Colonic mucosa (tissue), 4 donors: ENCODE results near the gene ATF6. TPM values are rescaled to one million over a fixed set of nuclear protein-coding genes. Genes with fewer than 3 reads are reported as not detected.

Experiments
- DNase-seq: peaks from one replicate; pipeline ENCODE4 v3.0.0-alpha.2; 2020
- H3K27ac ChIP-seq: fragments of 200-600 bp; one replicate; pipeline ENCODE4 v1.8.0; 2021
- H3K27me3 ChIP-seq: fragments of 200-600 bp; one replicate; pipeline ENCODE4 v1.8.0; 2021
- H3K36me3 ChIP-seq: fragments of 200-600 bp; one replicate; pipeline ENCODE4 v1.8.0; 2021
- H3K4me1 ChIP-seq: fragments of 200-600 bp; one replicate; pipeline ENCODE4 v1.8.0; 2021; ENCODE audit warnings: mild to moderate bottlenecking
- H3K4me3 ChIP-seq: fragments of 200-600 bp; one replicate; pipeline ENCODE4 v1.8.0; 2021
- H3K9ac ChIP-seq, 2 donors: one replicate each; pipeline ENCODE4 v1.7.0; 2013; ENCODE audit warnings: control low read depth in 2 of 2, low read depth in 2 of 2, low read length in 2 of 2
- H3K9me3 ChIP-seq: fragments of 200-600 bp; one replicate; pipeline ENCODE4 v1.8.0; 2021
- CTCF ChIP-seq: fragments of 200-600 bp; IDR thresholded peaks from one replicate; pipeline ENCODE4 v1.8.0; 2022; ENCODE audit warnings: antibody characterized with exemption, mild to moderate bottlenecking
- intact Hi-C: fragments of 100-400 bp; cut with DNase I; formaldehyde crosslinking; loops from one replicate; pipeline ENCODE4 v1.14.1; 2022
- total RNA-seq, 2 donors: library from RNA; stranded (reverse); fragmentation: NEBNext Ultra II Directional in 1 of 2; extraction: Animal tissue kit (Norgen Biotek cat#: 25700) in 1 of 2; gene quantifications; one replicate each; pipeline ENCODE4 v1.2.1, GENCODE V29; 2021
- donor health status: healthy.
- donor health status: DM: no; HTN: no; CAD: no.
- donor health status: DM: no; HTN: no; CAD: no.

The ATF6 gene
- total RNA-seq, 2 donors from 2014 or later: 19.6 to 24.2 TPM

GRCh38 chr1:161838885-161839284 is 72.8 kb downstream of the ATF6 start:
- no peaks in the 10 kb centered on the region for H3K4me1 ChIP-seq
- intact Hi-C loops: no loop called here
- H3K36me3 ChIP-seq: no peaks in the 10 kb centered on the region
- no peak overlapping the region for H3K9ac ChIP-seq
- H3K27me3 ChIP-seq: no peaks in the 10 kb centered on the region
- no peak overlapping the region for H3K27ac ChIP-seq
- no peak for DNase-seq
- no peaks in the 10 kb centered on the region for H3K9me3 ChIP-seq
- no peak for TF ChIP-seq CTCF
- H3K4me3 ChIP-seq: no peak overlapping the region

- H3K9me3 ChIP-seq: no peaks in the 10 kb centered on the region
- intact Hi-C loops: no loop called here
Observed at GRCh38 chr1:161839591-161839990, 73.5 kb downstream of the ATF6 start.

GRCh38 chr1:161840363-161840762 is 74.2 kb downstream of the ATF6 start:
- Histone ChIP-seq H3K36me3 (no peaks in the 10 kb centered on the region), H3K9ac (no peak overlapping the region), H3K9me3 (no peaks in the 10 kb centered on the region), H3K4me1 (no peaks in the 10 kb centered on the region), H3K27me3 (no peaks in the 10 kb centered on the region), H3K4me3 (no peak overlapping the region), H3K27ac (no peak overlapping the region)
- TF ChIP-seq CTCF: no peak
- no peak for DNase-seq
- intact Hi-C loops: no loop called here

More at GRCh38 chr1:161839591-161839990, 73.5 kb downstream of the ATF6 start:
- Histone ChIP-seq H3K9ac (no peak overlapping the region), H3K4me1 (no peaks in the 10 kb centered on the region), H3K27ac (no peak overlapping the region), H3K27me3 (no peaks in the 10 kb centered on the region), H3K36me3 (no peaks in the 10 kb centered on the region), H3K4me3 (no peak overlapping the region)
- no peak for DNase-seq
- TF ChIP-seq CTCF: no peak

DNA sequence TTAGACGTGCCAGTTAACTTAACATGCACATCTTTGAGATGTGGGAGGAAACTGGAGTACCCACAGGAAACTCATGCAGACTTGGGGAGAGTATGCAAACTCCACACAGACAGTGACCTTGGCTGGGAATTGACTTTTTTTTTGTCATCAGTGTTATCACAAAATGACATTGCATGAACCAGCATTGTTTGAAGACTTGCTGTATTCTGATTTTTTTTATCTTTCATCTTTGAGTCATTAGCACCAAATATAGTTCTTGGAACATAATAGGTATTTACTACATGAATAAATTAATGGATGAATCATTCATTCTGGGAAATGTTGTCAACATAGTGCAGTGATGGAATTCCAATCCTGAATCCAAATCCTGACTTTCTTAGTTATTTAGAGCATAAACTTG is 77.0 kb downstream of the ATF6 start:
- intact Hi-C loops: no loop called here
- H3K9ac ChIP-seq: no peak overlapping the region
- DNase-seq: no peak

DNA sequence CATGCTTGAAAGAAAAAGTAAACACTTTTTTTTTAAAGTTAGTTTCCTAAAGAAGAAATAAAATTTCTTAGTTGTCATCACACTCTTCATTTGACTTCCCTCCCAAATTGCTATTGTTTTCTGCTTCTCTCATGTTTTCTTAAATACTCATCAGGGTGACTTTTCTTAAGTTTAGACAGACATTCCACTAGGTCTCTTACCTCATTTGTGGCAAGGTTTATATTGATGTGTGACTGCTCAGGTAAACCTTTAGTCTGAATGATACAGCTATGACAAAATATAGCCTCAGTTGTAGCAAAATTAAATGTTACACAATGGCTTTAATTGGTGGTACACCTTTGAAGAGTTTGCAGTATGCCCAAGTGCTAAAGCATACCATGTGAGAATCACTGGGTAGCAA is 78.6 kb downstream of the ATF6 start:
- no peaks in the 10 kb centered on the region for H3K36me3 ChIP-seq
- H3K27ac ChIP-seq: no peak overlapping the region
- no peaks in the 10 kb centered on the region for H3K9me3 ChIP-seq
- H3K4me1 ChIP-seq: no peaks in the 10 kb centered on the region
- H3K9ac ChIP-seq: no peak overlapping the region
- H3K27me3 ChIP-seq: no peaks in the 10 kb centered on the region
- intact Hi-C loops: no loop called here
- DNase-seq: no peak
- TF ChIP-seq CTCF: no peak
- no peak overlapping the region for H3K4me3 ChIP-seq

More for the DNA sequence above, 77.0 kb downstream of the ATF6 start:
- Histone ChIP-seq H3K9me3 (no peaks in the 10 kb centered on the region), H3K4me3 (no peak overlapping the region), H3K27me3 (no peaks in the 10 kb centered on the region), H3K4me1 (no peaks in the 10 kb centered on the region), H3K27ac (no peak overlapping the region), H3K36me3 (no peaks in the 10 kb centered on the region)
- no peak for TF ChIP-seq CTCF

GRCh38 chr1:161848676-161849075 is 82.6 kb downstream of the ATF6 start:
- H3K27me3 ChIP-seq: no peaks in the 10 kb centered on the region
- H3K4me3 ChIP-seq: no peak overlapping the region
- H3K9me3 ChIP-seq: no peaks in the 10 kb centered on the region
- no peak overlapping the region for H3K27ac ChIP-seq
- no peak for TF ChIP-seq CTCF
- no peak for DNase-seq
- H3K36me3 ChIP-seq: no peaks in the 10 kb centered on the region
- intact Hi-C loops: no loop called here
- no peak overlapping the region for H3K9ac ChIP-seq
- H3K4me1 ChIP-seq: no peaks in the 10 kb centered on the region
